HG02623 (cell line): ENCODE data around the gene DHRS2.
"Not testable (repeated sequence)": the region's sequence is repeated elsewhere in the genome, so short reads cannot be mapped to it uniquely, and the experiment has no call there.

Experiments
- ATAC-seq: cut with Tn5 transposase; IDR thresholded peaks from one replicate; pipeline ENCODE4 v1.9.1; 2021; ENCODE audit warnings: moderate library complexity; ENCODE audit not compliant: unreplicated experiment

DHRS2 gene

DNA sequence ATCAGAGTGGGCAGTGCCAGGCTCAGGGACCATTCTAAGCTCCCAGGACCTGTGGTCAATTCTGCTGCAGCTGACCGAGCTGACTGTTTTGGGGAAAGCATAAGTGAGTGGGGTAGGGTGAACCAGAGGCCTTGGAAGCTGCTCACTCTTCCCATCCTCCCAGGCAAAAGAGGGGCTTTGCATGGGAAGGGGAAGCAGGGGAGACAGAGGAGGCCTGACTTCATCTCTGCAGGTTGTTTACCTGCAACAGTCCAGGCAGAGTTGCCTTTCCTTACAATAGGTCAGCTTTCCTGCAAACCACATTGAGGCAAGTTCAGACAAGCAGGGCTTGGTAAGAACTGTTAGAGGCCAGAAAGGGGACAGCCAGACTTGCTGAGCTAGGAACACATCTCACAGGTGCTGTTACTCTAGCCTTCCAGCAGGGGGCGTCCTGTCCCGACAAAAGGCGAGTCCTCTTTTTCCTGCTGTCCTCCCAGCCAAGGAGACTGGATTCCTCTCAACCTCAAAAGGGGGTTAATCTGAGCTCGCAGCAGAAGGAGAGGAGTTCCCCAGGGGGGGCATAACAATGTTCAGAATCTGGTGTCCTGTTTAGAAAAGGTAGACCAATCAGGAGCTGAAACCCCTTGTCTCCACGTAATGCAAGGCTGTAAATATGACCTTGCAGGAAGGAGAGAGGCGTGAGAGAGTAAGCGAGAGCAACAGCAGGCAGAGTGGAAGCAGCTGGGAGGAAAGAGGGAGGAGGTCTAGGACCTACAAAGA lies 4.3 kb upstream of the DHRS2 start:
- ATAC-seq = no peak

DNA sequence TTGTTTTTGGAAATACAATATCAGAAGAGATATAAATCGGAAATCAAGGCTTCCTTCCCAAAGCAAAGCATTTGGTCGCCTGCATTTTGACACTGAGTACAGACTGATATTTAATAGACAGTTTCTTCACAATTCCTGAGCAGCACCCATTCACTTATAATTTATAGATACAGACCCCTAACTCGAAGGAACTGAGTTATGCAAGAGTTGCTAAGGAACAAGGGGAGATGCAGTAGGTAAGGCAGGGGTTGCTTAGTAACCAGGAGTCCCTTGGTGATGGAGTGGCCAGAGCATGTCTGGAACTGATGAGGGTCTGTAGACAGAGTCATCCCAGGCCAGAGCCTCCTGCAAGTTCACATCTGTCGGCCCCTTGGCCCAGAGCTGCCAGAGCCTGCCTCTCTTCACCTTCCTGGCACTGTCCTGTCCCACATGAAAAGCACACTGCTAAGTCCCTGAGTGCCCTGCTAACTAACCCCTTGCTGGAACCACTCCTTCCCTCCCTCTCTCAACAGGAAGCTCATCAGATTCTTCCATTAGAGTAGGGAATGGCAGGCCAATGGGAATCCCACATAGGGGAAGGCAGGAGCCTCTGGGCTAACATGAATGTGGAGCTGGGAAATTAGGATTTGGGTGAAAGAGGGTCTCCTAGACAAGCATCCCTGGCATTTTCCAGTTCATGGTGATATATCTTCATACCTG lies 3.6 kb upstream of the DHRS2 start:
- no peak for ATAC-seq

DNA sequence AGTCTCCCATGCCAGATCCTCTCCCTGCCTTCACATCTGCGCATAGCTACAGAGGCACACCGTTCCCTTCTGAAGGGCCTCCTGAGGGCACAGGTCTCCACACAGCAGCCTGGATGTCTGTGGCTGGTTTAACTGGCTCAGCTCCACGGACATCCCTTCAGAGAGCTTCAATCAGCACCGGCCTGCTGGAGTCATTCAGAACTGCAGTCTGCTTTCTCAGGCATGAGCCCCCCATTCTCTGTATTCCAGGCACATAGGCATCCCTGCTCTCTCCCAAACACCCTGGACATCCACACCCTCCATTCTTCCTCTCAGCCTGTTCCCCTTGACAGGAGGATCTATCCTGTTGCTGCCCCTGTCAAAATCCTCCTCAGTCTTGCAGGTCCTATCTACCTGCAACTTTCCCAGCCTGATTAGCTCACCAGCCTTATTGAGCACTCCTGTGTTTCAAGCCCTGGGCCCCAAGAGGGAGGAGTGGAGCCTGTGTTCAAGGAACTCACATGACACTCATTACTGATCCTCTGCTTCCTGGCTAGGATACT lies 2.9 kb upstream of the DHRS2 start:
- ATAC-seq = no peak

DNA sequence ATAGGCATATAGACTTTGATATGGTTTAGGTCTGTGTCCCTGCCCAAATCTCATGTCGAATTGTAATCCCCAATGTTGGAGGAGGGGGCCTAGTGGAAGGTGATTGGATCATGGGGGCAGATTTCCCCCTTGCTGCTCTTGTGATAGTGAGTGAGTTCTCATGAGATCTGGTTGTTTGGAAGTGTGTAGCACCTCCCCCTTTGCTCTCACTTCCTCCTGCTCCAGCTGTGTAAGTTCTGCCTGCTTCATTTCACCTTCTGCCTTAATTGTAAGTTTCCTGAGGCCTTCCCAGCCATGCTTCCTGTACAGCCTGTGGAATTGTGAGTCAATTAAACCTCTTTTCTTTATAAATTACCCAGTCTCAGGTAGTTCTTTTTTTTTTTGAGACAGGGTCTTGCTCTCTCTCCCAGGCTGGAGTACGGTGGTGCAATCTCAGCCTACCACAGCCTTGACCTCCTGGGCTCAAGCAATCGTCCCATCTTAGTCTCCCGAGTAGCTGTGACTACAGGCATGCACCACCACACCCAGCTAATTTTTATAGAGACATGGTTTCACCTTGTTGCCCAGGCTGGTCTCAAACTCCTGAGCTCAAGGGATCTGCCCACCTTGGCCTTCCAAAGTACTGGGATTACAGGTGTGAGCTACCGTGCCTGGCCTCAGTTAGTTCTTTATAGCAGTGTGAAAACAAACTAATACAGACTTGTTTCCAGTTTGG lies 1.3 kb upstream of the DHRS2 start:
- ATAC-seq = not testable (repeated sequence)

DNA sequence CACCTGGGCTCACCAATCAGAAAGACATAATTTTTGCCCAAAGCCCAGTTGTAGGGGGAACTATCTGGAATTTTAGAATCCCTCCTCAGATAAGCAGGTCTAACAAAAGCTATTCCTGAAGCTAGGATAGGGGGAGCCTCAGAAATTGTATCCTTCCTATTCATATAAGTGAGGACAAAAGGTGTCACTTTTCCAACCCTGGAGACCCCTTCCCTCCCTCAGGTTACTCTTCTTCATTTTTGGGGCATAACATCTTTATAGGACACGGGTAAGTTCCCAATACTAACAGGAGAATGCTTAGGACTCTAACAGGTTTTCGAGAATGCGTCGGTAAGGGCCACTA lies 1.1 kb downstream of the DHRS2 start:
- not testable (repeated sequence) for ATAC-seq

DNA sequence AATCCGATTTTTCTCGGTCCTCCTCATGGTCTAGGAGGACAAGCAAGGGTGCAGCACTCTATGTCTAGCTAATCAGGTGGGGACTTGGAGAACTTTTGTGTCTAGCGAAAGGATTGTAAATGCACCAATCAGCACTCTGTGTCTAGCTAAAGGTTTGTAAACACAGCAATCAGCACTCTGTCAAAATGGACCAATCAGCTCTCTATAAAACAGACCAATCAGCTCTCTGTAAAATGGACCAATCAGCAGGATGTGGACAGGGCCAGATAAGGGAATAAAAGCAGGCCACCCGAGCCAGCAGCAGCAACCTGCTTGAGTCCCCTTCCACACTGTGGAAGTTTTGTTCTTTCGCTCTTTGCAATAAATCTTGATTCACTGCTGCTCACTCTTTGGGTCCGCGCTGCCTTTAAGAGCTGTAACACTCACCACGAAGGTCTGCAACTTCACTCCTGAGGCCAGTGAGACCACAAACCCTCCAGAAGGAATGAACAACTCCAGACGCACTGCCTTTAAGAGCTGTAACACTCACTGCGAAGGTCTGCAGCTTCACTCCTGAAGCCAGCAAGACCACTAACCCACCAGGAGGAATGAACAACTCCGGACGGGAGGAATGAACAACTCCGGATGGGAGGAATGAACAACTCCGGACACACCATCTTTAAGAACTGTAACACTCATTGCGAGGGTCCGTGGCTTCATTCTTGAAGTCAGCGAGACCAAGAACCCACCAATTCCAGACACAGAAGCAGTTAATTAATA lies 1.7 kb downstream of the DHRS2 start:
- not testable (repeated sequence) for ATAC-seq

DNA sequence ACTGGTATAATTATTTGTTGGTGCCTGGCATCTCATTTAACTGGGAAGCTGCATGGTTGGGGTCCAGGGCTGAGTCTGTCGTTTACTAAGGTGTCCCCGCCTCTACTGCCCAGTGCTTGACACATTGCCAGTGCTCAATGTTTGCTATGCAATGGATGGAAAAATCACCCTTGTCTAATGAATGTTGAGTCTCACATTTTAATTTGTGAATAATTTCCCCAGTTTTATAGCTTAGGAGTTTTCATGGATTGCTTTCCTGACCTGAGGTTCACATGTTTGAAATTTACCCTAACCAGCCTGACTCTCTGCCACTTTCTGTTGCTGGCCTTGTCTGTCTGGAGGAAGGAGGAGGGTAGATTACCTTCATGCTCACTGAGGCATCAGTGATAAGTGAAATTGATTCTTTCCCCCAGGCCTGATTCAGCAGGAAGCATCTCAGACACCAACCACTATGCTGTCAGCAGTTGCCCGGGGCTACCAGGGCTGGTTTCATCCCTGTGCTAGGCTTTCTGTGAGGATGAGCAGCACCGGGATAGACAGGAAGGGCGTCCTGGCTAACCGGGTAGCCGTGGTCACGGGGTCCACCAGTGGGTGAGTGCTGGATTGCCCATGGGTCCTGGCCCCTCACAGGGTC lies 2.4 kb downstream of the DHRS2 start:
- ATAC-seq = no peak

DNA sequence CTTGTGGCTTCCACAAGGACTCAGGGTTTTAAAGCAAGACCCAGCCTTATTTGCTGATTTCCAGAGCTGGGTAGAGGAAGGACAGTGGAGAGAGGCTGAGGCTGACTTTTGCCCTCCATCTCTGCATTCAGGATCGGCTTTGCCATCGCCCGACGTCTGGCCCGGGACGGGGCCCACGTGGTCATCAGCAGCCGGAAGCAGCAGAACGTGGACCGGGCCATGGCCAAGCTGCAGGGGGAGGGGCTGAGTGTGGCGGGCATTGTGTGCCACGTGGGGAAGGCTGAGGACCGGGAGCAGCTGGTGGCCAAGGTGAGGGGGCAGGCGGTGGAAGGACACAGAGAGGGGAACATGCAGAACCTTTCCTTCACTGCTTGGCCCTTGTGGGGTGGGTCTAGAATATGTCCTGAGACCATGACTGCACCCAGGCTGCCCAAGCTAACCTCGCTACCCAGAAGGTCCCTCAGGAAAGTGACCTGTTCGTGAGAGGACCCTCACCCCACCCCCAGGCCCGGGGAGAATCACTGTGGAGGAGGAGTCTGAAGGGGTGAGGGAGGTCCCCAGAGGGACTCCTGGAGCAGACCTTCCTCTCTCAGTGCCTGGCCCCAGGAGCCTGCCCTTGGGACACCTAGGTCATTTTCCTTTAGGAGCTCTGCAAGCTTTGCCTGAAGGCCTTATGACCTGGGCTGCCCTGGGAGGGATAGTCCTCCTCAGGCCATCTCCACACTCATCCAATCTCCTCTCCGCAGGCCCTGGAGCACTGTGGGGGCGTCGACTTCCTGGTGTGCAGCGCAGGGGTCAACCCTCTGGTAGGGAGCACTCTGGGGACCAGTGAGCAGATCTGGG lies 3.1 kb downstream of the DHRS2 start:
- ATAC-seq = no peak

DNA sequence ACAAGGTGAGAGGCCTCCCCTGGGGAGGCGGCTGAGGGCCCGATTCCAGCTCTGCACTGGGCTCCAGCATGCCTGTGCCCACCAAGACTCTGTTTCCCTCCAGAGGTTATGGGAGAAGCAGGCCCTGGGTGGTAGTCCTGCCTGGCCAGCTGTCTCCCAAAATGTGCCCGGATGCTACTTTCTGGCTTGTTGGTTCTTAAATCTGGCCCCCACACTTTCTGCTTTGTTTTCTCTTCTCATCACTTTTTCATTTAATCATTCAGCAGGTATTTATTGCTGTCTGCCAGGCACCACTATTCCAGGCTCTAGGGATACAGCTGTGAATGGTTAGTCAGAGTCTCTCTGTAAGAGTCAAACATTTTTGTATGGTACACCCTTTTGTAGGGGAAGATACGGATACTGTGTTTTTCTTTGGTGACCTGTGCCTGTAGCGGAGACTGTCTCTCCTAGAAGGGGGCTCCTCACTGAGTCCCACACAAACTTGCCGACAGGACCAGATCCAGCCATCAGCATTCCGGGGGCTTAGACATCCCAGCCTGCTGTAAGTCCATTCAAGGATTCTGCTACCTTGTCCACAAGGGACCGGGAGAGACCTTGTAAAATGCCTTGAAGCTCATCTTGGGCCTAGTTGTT lies 3.8 kb downstream of the DHRS2 start:
- no peak for ATAC-seq

DNA sequence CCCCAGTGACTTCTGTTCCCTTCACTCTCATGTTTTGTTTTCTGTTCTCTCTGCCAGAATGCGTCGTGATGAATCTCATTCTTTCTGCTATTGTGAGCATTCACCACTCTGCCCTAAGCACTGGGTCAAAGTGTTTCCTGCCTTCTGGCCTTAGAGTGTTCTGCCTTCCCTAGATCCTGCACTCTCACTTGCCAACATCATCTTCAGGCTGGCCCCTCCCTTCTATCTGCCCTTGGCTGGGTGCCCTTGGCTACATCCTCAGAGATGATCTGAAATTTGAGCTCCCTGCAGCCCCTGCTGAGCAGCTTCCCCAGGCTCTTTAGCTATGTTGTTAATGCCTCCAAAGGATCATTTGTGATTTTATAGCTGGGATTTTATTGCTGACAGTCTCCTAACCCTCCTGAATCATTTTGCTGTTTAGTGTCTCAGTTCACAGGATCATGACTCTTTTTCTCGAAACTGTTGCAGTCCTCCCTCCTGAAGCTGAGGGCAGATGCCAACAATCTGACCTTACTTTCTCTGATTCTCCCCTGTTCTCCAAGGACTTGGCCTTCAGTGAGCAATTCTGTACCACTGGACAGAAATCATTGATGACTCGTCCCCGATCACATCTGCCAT lies 4.5 kb downstream of the DHRS2 start:
- ATAC-seq = no peak

DNA sequence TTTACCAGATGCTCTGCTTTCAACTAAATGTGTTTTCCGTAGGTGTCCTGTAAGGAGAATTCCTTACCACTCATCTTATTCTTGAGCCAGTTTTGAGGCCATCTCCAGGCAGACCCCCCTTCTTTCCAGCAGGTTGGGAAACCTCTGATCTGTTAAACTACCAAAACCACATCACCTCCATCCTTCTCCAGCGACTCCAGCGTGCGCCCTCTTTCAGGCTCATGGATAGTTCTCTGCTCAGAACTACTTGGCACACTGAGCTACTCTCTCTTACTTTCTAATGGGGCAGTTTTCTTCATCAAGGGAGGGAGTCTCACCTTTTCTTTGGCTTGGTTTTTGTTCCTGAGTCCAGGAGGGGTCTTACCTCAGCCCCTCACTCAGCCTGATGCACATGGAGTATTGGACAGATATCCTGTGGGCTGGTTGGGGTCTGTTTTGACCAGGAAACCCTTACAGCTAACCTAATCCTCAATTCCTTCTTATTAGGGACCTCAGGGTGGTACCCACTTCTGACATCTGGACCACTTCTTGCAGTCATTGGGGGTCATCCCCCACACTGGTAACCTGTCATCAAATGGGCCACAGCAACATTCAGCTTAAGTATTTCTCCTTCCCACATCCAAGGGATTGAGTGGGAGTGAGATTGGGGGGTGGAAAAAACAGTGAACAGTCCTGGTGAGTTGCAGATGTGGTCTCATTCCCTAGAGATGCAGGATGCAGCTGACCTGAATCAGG lies 5.2 kb downstream of the DHRS2 start:
- no peak for ATAC-seq

DNA sequence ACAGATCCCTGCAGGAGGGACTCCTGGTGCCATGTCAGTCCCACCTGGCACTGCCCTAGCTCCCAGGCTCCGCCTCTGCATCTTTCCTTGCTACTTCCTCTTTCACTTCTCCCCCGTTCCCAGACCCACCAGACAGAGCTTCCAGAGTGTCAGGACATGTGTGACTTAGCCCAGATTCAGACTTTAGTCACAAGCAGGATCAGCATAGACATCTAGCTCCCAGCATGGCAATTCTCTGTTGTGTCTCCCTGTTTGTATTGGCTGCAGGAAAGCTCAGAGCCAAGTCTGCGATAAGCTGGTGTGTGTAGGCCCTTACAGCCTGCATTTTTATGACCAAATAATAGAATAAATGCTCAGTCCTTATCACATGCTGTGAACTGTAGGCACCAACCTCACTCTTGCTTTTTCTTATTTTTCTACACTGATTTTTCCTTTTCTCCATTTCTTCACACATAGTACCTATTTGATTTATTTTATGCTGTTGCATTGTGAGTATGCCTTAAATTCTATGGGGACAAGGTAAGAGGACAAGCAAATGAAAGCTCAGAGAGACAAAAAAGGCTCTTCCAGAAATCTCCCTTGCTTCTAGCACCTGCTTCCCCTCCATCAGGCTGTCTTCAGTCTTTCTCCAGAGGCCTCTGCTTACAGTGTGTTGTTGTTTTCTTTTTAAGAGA lies 5.9 kb downstream of the DHRS2 start:
- no peak for ATAC-seq

DNA sequence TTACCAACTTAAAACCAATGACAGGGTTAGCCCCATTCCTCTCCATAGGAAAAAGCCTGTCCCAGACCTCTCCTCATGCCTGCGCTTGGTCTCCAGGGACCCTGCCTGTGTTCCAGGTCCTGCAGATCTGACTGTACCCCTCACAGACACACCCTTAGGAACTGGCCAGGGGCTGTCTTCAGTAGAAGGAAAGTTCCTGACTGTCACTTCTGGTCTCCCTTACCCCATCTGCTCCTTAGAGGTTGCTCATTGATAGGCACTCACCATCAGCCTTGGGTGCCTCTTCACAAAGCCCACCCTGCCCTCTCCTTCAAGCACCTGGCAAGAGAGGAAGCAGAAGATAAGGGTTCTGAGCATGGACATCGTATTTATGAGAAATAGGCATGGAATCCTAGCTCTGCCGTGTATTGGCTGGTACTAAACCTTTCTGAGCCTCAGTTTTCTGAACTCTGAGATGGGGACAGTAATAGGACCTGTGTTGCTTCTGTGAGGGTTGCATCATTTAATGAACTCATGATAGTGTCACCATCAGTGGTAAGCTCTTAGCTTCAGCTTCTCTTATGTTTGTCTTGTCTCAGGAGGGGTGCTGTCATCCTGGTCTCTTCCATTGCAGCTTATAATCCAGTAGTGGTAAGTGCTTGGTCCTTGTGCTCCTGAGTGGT lies 7.5 kb downstream of the DHRS2 start:
- ATAC-seq = no peak

DNA sequence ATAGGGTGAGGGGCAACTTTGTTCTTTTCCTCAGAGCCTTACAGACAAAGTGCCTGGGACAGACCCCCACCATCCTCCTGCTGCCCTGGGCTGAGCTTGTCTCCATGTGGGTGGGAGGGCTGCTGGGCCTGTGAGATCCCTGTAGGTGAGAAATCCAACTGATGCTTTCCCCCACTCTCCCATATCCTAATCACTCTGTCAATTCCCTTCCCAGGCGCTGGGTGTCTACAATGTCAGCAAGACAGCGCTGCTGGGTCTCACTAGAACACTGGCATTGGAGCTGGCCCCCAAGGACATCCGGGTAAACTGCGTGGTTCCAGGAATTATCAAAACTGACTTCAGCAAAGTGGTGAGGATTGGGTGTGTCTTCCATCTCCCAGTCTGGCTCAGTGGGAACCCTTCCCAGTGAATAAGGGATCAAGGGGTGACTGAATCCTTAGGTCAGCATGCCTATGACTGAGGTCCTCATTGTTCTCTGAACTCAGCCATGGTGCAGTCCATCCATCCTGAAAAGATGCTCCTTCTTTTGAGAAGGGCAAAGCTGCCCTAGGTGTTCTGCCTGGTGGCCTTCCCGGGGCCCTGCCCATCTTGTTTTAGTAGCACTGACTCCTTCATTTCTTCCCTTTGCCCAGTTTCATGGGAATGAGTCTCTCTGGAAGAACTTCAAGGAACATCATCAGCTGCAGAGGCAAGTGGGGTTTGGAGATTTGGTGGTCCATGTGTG lies 8.2 kb downstream of the DHRS2 start:
- no peak for ATAC-seq

DNA sequence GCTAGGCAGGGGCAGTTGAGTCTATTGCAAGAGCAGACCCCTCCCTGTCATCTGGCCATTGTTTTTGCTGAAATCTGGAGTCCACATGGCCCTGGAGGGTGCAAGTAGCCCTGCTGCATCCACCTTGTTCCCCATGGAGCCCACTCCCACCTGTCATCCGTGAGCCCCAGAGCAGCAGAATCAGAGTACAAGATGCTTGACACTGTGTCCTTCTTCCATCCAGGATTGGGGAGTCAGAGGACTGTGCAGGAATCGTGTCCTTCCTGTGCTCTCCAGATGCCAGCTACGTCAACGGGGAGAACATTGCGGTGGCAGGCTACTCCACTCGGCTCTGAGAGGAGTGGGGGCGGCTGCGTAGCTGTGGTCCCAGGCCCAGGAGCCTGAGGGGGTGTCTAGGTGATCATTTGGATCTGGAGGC lies 8.8 kb downstream of the DHRS2 start:
- no peak for ATAC-seq

DNA sequence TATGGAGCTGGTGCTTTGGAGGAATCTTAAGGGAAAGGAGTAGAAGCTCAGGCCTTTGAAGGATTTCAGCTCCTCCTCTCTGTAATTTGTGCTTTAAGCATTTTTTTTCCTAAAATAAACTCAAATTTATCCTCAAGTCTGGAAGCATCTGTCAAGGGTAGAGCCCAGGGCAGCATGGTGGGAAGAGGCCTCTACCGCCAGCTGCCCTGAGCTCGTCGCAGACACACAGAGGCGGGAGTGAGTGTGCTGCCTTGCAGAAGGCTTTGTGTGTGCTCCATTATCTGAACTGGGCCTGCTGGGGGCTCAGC lies 9.3 kb downstream of the DHRS2 start:
- ATAC-seq = no peak
